Vagina (tissue), 2 donors: Measurements from ENCODE around the gene LMNA. TPM values are rescaled to one million over a fixed set of nuclear protein-coding genes. Genes with fewer than 3 reads are reported as not detected.
A peak's percentile ranks its signal among the peaks of the same experiment; 100 is the strongest.

Experiments
- DNase-seq, 2 donors: peaks; one replicate each; pipeline ENCODE4 v3.0.0-alpha.2; 2017; ENCODE audit errors: extremely low spot score in 2 of 2
- H3K27ac ChIP-seq: fragments of 200-600 bp; sonication (generic); one replicate; pipeline ENCODE4 v1.5.1; 2019
- H3K27me3 ChIP-seq: fragments of 200-600 bp; sonication (generic); one replicate; pipeline ENCODE4 v1.5.1; 2019
- H3K36me3 ChIP-seq, 2 donors: fragments of 200-600 bp; sonication (generic); one replicate each; pipeline ENCODE4 v1.5.1; 2017 to 2019
- H3K4me1 ChIP-seq: fragments of 200-600 bp; sonication (generic); one replicate; pipeline ENCODE4 v1.5.1; 2019
- H3K4me3 ChIP-seq, 2 donors: fragments of 200-600 bp; sonication (generic); 1 replicate in 1 of 2; 2 replicates in 1 of 2; pipeline ENCODE4 v1.5.1; 2016 to 2019
- H3K9me3 ChIP-seq: fragments of 200-600 bp; sonication (generic); one replicate; pipeline ENCODE4 v1.5.1; 2019
- CTCF ChIP-seq, 3 experiments: fragments of 450-650 bp in 2 of 3; fragments of 200-600 bp in 1 of 3; sonication (generic) in 1 of 3; IDR thresholded peaks; one replicate each; pipeline ENCODE4 v1.5.1; 2017 to 2019; ENCODE audit warnings: antibody characterized with exemption in 3 of 3, mild to moderate bottlenecking in 2 of 3, moderate library complexity in 2 of 3
- POLR2A ChIP-seq, 2 donors: fragments of 450-650 bp; IDR thresholded peaks; one replicate each; pipeline ENCODE4 v1.6.1; 2017; ENCODE audit warnings: antibody characterized with exemption in 2 of 2, mild to moderate bottlenecking in 2 of 2, moderate library complexity in 2 of 2
- POLR2AphosphoS5 ChIP-seq, 2 donors: sonication (generic); formaldehyde crosslinking; IDR thresholded peaks; one replicate each; pipeline ENCODE4 v1.9.0; 2017; ENCODE audit warnings: antibody characterized with exemption in 2 of 2, mild to moderate bottlenecking in 2 of 2, low read depth in 1 of 2; ENCODE audit not compliant: insufficient read depth in 1 of 2
- intact Hi-C: fragments of 100-400 bp; cut with DNase I; formaldehyde crosslinking; loops from one replicate; pipeline ENCODE4 v1.15.1; 2023
- total RNA-seq: library from RNA; depleted of rRNA; stranded (reverse); fragments of >200 nt; gene quantifications from one replicate; pipeline ENCODE4 v1.2.3, GENCODE V29; 2016

The LMNA gene
- total RNA-seq, 1 donor from 2014 or later, result 436 TPM

- Histone ChIP-seq H3K27me3 (no peaks in the 10 kb centered on the region), H3K36me3 (no peaks in the 10 kb centered on the region), H3K27ac (no peak overlapping the region), H3K4me3 (no peak overlapping the region), H3K4me1 (peaks cover 50% of the 10 kb centered on the region), H3K9me3 (no peaks in the 10 kb centered on the region)
- TF ChIP-seq POLR2A (IDR thresholded peaks at IDR 0.05) (no peak), POLR2AphosphoS5 (IDR thresholded peaks at IDR 0.05; ENCODE audit: insufficient read depth in 1 of 2, low read depth in 1 of 2) (no peak), CTCF (IDR thresholded peaks at IDR 0.05) (no peak)
- DNase-seq, result no peak
- intact Hi-C loops, result no loop called here
Measured at GRCh38 chr1:156110252-156110651, 4.3 kb upstream of the LMNA start.

DNA sequence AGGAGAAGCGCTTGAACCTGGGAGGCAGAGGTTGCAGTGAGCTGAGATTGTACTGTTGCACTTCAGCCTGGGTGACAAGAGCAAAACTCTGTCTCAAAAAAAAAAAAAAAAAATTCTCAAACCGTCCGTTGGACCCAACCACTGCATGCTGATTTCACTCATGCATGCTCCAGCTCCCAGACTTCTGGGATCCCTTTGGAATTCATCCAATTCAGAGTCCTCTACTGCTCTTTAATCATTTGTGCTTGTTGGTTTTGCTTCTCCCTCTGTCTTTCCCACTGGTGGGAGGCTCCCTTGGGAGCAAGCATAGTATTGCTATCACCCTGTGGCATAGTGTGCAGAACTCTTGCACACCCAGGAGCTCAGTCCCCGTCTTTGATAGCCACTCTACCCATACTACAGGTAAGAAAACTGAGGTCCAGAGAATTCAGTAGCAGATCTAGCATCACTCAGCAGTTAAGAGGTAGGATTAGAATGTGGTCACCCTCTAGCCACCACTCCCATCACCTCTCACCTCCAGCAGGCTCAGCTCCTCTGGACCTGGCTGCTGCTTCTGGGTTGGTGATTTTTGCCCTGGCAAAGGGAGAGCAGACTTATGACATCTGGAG lies 3.1 kb upstream of the LMNA start:
- Histone ChIP-seq H3K27ac (peak overlapping the region; percentile 97), H3K36me3 (no peaks in the 10 kb centered on the region)

DNA sequence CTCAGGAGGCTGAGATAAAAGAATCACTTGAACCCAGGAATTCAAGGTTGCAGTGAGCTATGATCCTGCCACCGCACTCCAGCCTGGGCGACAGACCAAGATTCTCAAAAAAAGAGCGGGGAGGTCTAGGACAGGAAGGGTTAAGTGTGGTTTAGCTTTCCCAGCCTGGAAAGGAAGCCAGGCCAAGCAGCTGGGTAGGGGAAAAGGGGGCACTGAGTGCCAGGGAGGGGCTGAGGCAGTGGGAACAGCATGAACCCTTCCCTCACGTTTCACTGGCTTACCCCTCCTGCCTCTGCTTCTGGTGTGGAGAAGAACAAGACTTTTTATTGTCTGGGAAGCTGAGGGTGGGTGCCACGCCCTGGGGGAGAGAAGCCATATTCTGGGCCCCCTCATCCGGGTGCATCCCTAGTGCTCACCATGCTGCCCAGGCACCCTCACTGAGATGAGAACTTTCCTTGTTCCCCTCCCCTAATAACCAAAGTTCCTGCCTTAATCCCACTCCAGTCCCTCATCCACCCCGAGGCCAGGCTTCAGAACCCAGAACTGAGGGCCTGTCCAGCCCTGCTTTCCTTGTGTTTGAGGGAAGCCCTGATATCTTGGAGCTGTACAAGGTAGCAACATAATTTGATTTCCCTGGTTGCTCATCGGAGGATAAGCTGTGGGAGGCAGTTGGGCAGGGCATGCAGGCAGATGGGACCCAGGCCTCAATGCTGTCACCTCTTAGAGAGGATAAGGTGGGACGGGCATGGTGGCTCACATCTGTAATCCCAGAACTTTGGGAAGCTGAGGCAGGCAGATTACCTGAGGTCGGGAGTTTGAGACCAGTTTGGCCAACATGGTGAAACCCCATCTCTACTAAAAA lies 2.0 kb upstream of the LMNA start:
- no peak for TF ChIP-seq POLR2A (IDR thresholded peaks at IDR 0.05)
- no peak for TF ChIP-seq POLR2AphosphoS5 (IDR thresholded peaks at IDR 0.05; ENCODE audit: insufficient read depth in 1 of 2, low read depth in 1 of 2)
- TF ChIP-seq CTCF (IDR thresholded peaks at IDR 0.05), result no peak
- no peak overlapping the region for H3K4me3 ChIP-seq
- H3K27ac ChIP-seq, result peak overlapping the region; percentile 97
- H3K9me3 ChIP-seq, result no peaks in the 10 kb centered on the region
- H3K4me1 ChIP-seq, result peaks cover 44% of the 10 kb centered on the region
- DNase-seq, result no peak
- no peaks in the 10 kb centered on the region for H3K27me3 ChIP-seq
- H3K36me3 ChIP-seq, result no peaks in the 10 kb centered on the region
- intact Hi-C loops, result no loop called here

More for the DNA sequence above, 3.1 kb upstream of the LMNA start:
- peaks cover 43% of the 10 kb centered on the region for H3K4me1 ChIP-seq
- intact Hi-C loops, result no loop called here
- no peak for DNase-seq
- H3K9me3 ChIP-seq, result no peaks in the 10 kb centered on the region
- TF ChIP-seq POLR2AphosphoS5 (IDR thresholded peaks at IDR 0.05; ENCODE audit: insufficient read depth in 1 of 2, low read depth in 1 of 2), result no peak
- no peak for TF ChIP-seq CTCF (IDR thresholded peaks at IDR 0.05)
- no peak for TF ChIP-seq POLR2A (IDR thresholded peaks at IDR 0.05)
- H3K27me3 ChIP-seq, result no peaks in the 10 kb centered on the region
- no peak overlapping the region for H3K4me3 ChIP-seq

- peak overlapping the region; percentile 97 for H3K27ac ChIP-seq
- intact Hi-C loops, result no loop called here
- TF ChIP-seq CTCF (IDR thresholded peaks at IDR 0.05), result no peak
- TF ChIP-seq POLR2A (IDR thresholded peaks at IDR 0.05), result no peak
- TF ChIP-seq POLR2AphosphoS5 (IDR thresholded peaks at IDR 0.05; ENCODE audit: insufficient read depth in 1 of 2, low read depth in 1 of 2), result no peak
- no peak for DNase-seq
- H3K36me3 ChIP-seq, result no peaks in the 10 kb centered on the region
- H3K4me1 ChIP-seq, result peaks cover 53% of the 10 kb centered on the region
- peak overlapping the region; percentile 100 for H3K4me3 ChIP-seq
- H3K27me3 ChIP-seq, result no peaks in the 10 kb centered on the region
- no peaks in the 10 kb centered on the region for H3K9me3 ChIP-seq
Measured at GRCh38 chr1:156113282-156113950, 1.1 kb upstream of the LMNA start.
